Measurements from ENCODE around the gene BICDL1.

DNA sequence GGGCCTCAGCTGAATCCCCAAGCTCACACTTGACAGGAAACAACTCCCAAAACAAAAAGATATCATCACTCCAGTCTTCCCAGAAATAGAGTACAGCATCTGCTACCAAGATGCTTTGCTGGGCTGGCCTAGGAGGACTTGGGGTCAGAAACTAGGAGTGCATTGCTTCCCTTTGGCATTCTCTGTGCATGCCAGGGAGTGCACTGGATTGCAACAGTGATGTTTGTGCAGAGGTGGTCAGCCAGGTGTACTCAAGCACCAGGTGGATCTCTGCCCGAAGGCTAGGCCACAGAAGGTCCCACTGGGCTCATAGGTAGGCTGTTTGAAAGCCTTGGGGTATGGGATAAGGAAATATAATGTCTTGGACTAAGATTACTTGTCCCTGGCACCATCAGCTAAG is 76.4 kb downstream of the BICDL1 start:
- TF ChIP-seq, protein P1, sequence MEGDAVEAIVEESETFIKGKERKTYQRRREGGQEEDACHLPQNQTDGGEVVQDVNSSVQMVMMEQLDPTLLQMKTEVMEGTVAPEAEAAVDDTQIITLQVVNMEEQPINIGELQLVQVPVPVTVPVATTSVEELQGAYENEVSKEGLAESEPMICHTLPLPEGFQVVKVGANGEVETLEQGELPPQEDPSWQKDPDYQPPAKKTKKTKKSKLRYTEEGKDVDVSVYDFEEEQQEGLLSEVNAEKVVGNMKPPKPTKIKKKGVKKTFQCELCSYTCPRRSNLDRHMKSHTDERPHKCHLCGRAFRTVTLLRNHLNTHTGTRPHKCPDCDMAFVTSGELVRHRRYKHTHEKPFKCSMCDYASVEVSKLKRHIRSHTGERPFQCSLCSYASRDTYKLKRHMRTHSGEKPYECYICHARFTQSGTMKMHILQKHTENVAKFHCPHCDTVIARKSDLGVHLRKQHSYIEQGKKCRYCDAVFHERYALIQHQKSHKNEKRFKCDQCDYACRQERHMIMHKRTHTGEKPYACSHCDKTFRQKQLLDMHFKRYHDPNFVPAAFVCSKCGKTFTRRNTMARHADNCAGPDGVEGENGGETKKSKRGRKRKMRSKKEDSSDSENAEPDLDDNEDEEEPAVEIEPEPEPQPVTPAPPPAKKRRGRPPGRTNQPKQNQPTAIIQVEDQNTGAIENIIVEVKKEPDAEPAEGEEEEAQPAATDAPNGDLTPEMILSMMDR (IDR thresholded peaks at IDR 0.05) = no peak
- TF ChIP-seq POLR2AphosphoS5 (IDR thresholded peaks at IDR 0.05; ENCODE audit: insufficient read depth in 1 of 2, low read depth in 1 of 2) (no peak), POLR2A (IDR thresholded peaks at IDR 0.05) (no peak)

Data from vagina (tissue), 2 donors.